Panc1 (cell line): ENCODE data around the gene MAN1A1. TPM values are rescaled to one million over a fixed set of nuclear protein-coding genes. Genes with fewer than 3 reads are reported as not detected.

Experiments
- ATAC-seq: fragments of 200-7000 bp; cut with Tn5 transposase; 2 replicates; pipeline ENCODE4 v1.9.1; 2020; ENCODE audit warnings: mild to moderate bottlenecking, moderate library complexity
- BruUV-seq: library from RNA; stranded (reverse); fragments of 400-500 nt; replicated peaks from 2 replicates; lab custom pipeline; 2021; lab: Mats Ljungman, UMichigan
- CTCF ChIA-PET: fragments of 300-600 bp; sonication (Branson Sonifier 250); formaldehyde crosslinking; loops from one replicate; lab custom pipeline; 2022; ENCODE audit warnings: antibody characterized with exemption; lab: Charles Lee
- POLR2A ChIA-PET: fragments of 300-600 bp; sonication (Branson Sonifier 250); formaldehyde crosslinking; loops from one replicate; lab custom pipeline; 2022; ENCODE audit warnings: antibody characterized with exemption; lab: Charles Lee
- DNase-seq: peaks from one replicate; pipeline ENCODE4 v3.0.0-alpha.2; 2010; ENCODE audit warnings: low read depth, low spot score
- H3K27ac ChIP-seq: 2 replicates; pipeline ENCODE4 v1.5.1; 2011; ENCODE audit warnings: mild to moderate bottlenecking, low read length, inconsistent platforms
- H3K27me3 ChIP-seq: fragments of 200-500 bp; sonication (Bioruptor generic); 2 replicates; pipeline ENCODE4 v1.6.0; 2014; ENCODE audit warnings: low read length, inconsistent platforms; ENCODE audit not compliant: control insufficient read depth, insufficient read depth
- H3K36me3 ChIP-seq: fragments of 200-500 bp; sonication (Bioruptor generic); 2 replicates; pipeline ENCODE4 v1.5.1; 2014; ENCODE audit warnings: inconsistent platforms, mild to moderate bottlenecking, low read length, moderate library complexity; ENCODE audit not compliant: control insufficient read depth, insufficient read depth
- H3K4me1 ChIP-seq: 2 replicates; pipeline ENCODE4 v1.5.1; 2011; ENCODE audit warnings: inconsistent platforms, mild to moderate bottlenecking, low read length, moderate library complexity; ENCODE audit not compliant: control insufficient read depth, insufficient read depth
- H3K4me3 ChIP-seq, 2 experiments: 2 replicates each; pipeline ENCODE4 v1.5.1; 2011 to 2012; ENCODE audit warnings: low read depth in 2 of 2, low read length in 2 of 2, mild to moderate bottlenecking in 2 of 2, inconsistent platforms in 1 of 2, moderate library complexity in 1 of 2
- H3K9me3 ChIP-seq: fragments of 200-500 bp; sonication (Bioruptor generic); 2 replicates; pipeline ENCODE4 v1.5.1; 2014; ENCODE audit warnings: low read depth, mild to moderate bottlenecking, inconsistent platforms, low read length, moderate library complexity; ENCODE audit not compliant: control insufficient read depth, insufficient read depth
- POLR2AphosphoS5 ChIP-seq: IDR thresholded peaks from 2 replicates; pipeline ENCODE4 v1.6.1; 2012; ENCODE audit warnings: mild to moderate bottlenecking, low read depth, low read length, moderate library complexity
- SIN3A ChIP-seq: IDR thresholded peaks from 2 replicates; pipeline ENCODE4 v1.6.1; 2012; ENCODE audit warnings: low read depth, mild to moderate bottlenecking, low read length, moderate library complexity, borderline replicate concordance; ENCODE audit not compliant: insufficient read depth
- TCF7L2 ChIP-seq: IDR thresholded peaks from 2 replicates; pipeline ENCODE4 v1.6.1; 2011; ENCODE audit warnings: mild to moderate bottlenecking, low read depth, low read length, inconsistent platforms
- in situ Hi-C: cut with HindIII; loops from 2 replicates; pipeline ENCODE4 v1.10.0; 2016; ENCODE audit warnings: low sequenced_read_pairs, low pct_unique_long_range_greater_than_20kb
- intact Hi-C: fragments of 100-400 bp; cut with micrococcal nuclease; formaldehyde crosslinking; loops from one replicate; pipeline ENCODE4 v1.10.0; 2022; ENCODE audit not compliant: unreplicated experiment
- total RNA-seq: library from RNA; stranded (reverse); gene quantifications from one replicate; pipeline ENCODE4 v1.2.1, GENCODE V29; 2021; ENCODE audit not compliant: unreplicated experiment
- TF ChIP-seq, protein P1 (sequence below): fragments of 450-650 bp; IDR thresholded peaks from 2 replicates; pipeline ENCODE4 v1.5.1; 2017; ENCODE audit warnings: mild to moderate bottlenecking
- TF ChIP-seq, protein P2 (sequence below), 2 experiments: IDR thresholded peaks; 2 replicates each; pipeline ENCODE4 v1.6.1; 2011 to 2012; ENCODE audit warnings: low read depth in 2 of 2, control low read depth in 1 of 2, low read length in 1 of 2, mild to moderate bottlenecking in 1 of 2, moderate library complexity in 1 of 2; ENCODE audit not compliant: insufficient read depth in 1 of 2

Gene MAN1A1
- total RNA-seq, 1 experiment from 2014 or later = 3.2 TPM

DNA sequence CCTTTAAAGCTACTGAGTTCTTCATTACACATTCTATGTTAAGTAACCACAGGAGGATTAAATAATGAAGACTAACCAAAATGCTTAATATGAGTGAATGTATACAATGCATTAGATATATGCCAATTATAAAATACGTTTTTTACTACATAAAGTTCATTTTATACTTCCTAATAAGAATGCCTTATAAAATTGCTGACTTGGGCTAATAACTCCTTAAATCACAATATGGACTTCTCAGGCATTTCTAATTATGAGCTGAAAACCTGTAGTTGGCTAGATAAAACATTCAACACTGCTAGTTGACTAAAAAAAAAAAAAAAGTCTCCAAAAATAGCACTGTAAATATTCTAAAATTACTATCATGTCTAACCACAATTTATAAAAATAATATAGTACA is 11.8 kb downstream of the MAN1A1 start:
- no peak for TF ChIP-seq SIN3A
- no peak for TF ChIP-seq TCF7L2
- TF ChIP-seq POLR2AphosphoS5 = no peak
- TF ChIP-seq, protein P1, sequence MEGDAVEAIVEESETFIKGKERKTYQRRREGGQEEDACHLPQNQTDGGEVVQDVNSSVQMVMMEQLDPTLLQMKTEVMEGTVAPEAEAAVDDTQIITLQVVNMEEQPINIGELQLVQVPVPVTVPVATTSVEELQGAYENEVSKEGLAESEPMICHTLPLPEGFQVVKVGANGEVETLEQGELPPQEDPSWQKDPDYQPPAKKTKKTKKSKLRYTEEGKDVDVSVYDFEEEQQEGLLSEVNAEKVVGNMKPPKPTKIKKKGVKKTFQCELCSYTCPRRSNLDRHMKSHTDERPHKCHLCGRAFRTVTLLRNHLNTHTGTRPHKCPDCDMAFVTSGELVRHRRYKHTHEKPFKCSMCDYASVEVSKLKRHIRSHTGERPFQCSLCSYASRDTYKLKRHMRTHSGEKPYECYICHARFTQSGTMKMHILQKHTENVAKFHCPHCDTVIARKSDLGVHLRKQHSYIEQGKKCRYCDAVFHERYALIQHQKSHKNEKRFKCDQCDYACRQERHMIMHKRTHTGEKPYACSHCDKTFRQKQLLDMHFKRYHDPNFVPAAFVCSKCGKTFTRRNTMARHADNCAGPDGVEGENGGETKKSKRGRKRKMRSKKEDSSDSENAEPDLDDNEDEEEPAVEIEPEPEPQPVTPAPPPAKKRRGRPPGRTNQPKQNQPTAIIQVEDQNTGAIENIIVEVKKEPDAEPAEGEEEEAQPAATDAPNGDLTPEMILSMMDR = no peak
- TF ChIP-seq, protein P2, sequence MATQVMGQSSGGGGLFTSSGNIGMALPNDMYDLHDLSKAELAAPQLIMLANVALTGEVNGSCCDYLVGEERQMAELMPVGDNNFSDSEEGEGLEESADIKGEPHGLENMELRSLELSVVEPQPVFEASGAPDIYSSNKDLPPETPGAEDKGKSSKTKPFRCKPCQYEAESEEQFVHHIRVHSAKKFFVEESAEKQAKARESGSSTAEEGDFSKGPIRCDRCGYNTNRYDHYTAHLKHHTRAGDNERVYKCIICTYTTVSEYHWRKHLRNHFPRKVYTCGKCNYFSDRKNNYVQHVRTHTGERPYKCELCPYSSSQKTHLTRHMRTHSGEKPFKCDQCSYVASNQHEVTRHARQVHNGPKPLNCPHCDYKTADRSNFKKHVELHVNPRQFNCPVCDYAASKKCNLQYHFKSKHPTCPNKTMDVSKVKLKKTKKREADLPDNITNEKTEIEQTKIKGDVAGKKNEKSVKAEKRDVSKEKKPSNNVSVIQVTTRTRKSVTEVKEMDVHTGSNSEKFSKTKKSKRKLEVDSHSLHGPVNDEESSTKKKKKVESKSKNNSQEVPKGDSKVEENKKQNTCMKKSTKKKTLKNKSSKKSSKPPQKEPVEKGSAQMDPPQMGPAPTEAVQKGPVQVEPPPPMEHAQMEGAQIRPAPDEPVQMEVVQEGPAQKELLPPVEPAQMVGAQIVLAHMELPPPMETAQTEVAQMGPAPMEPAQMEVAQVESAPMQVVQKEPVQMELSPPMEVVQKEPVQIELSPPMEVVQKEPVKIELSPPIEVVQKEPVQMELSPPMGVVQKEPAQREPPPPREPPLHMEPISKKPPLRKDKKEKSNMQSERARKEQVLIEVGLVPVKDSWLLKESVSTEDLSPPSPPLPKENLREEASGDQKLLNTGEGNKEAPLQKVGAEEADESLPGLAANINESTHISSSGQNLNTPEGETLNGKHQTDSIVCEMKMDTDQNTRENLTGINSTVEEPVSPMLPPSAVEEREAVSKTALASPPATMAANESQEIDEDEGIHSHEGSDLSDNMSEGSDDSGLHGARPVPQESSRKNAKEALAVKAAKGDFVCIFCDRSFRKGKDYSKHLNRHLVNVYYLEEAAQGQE (IDR thresholded peaks at IDR 0.05; ENCODE audit: insufficient read depth in 1 of 2, low read depth in 2 of 2, low read length in 1 of 2) = no peak
- ATAC-seq = no peak
- no TSS peak for BruUV-seq
- H3K9me3 ChIP-seq = no peaks in the 10 kb centered on the region
- intact Hi-C loops = no loop called here
- in situ Hi-C loops = no loop called here
- H3K36me3 ChIP-seq = no peaks in the 10 kb centered on the region
- no peak overlapping the region for H3K4me3 ChIP-seq
- no peaks in the 10 kb centered on the region for H3K4me1 ChIP-seq
- ChIA-PET POLR2A (no interaction called here), CTCF (no interaction called here)
- no peak overlapping the region for H3K27ac ChIP-seq
- DNase-seq = no peak
- 0 out of 2 replicates have a peak, but pooled peaks cover 6% of the 10 kb centered on the region for H3K27me3 ChIP-seq

DNA sequence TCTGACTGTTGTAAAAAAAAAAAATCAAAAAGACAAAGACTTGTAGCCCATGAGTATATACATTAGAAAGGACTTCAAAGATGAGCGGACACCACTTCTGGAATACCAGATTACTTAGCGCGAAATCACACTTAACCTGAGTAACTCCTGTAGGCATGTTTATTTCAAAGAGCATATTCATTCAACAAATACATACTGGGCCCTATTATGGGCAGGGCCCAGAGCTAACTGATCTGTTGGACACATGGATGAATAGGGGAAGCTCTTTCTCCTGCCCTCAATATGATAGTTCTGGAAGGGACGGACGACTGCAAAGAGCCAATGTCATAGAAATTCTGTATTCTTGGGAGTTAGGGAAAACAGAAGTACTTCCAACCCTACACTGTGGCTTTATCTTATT is 12.3 kb downstream of the MAN1A1 start:
- Histone ChIP-seq H3K4me1 (no peaks in the 10 kb centered on the region), H3K4me3 (no peak overlapping the region), H3K36me3 (no peaks in the 10 kb centered on the region), H3K27ac (no peak overlapping the region), H3K9me3 (no peaks in the 10 kb centered on the region), H3K27me3 (0 out of 2 replicates have a peak, but pooled peaks cover 6% of the 10 kb centered on the region)
- POLR2A ChIA-PET = no interaction called here
- CTCF ChIA-PET = no interaction called here
- intact Hi-C loops (no loop called here), in situ Hi-C loops (no loop called here)
- DNase-seq = no peak
- TF ChIP-seq SIN3A (no peak), POLR2AphosphoS5 (no peak), TCF7L2 (no peak)
- TF ChIP-seq, protein P1 = no peak
- TF ChIP-seq, protein P2 (IDR thresholded peaks at IDR 0.05; ENCODE audit: insufficient read depth in 1 of 2, low read depth in 2 of 2, low read length in 1 of 2) = no peak
- BruUV-seq = no TSS peak
- no peak for ATAC-seq
